Left renal pelvis (tissue), 4 donors: ENCODE data around the gene GPSM3. TPM values are rescaled to one million over a fixed set of nuclear protein-coding genes. Genes with fewer than 3 reads are reported as not detected.
"Not testable (repeated sequence)": the region's sequence is repeated elsewhere in the genome, so short reads cannot be mapped to it uniquely, and the experiment has no call there.

Experiments
- DNase-seq, 4 donors: peaks; one replicate each; pipeline ENCODE4 v3.0.0-alpha.2; 2013; ENCODE audit warnings: low read depth in 4 of 4, low spot score in 3 of 4
- polyA plus RNA-seq, 4 donors: library from polyadenylated mRNA; unstranded; fragments of 120-200 nt; gene quantifications; one replicate each; pipeline ENCODE4 v1.2.1, GENCODE V29; 2013; ENCODE audit not compliant: insufficient read length in 4 of 4

Gene GPSM3
- polyA plus RNA-seq, 4 donors, result 8.0 to 13.3 (median 8.8) TPM

DNA sequence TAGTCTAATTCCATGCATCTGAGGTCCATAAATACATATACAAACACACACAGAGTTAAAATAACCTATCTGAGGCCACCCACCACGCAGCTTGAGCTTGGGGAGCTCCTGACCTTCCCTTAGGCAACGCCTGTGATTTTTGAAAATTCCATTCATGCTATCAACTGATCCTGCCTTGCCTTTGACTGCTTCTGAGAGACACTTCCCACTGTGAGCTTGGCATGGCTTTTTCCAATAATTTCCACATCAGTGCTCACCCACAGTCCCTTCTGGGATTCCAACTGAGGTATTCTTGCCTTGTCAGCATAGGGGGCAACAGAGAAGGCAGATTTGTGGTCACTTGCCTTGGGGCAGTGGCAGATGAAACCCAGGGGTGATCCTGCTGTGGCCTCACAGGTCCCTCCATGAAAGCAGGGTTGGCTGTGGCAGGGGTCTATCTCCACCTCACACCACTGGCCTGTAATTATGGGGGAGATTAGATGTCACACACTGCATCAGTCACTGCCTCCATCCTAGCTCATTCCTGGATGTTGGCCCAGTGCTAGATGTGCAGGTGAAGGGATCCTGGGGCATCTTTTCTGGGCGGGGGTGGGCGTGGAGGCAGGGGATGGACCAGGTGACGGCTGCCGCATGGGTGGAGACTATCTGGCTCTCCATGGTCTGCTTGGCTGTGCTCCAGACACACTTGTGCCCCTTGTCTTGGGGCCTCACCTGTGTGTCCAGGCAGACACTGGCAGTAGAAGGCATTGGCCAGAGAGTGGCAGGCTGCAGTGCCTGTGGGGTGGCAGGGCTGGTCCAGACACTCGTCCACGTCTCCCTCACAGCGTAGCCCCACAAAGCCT is 11.2 kb upstream of the GPSM3 start:
- DNase-seq, result no peak

DNA sequence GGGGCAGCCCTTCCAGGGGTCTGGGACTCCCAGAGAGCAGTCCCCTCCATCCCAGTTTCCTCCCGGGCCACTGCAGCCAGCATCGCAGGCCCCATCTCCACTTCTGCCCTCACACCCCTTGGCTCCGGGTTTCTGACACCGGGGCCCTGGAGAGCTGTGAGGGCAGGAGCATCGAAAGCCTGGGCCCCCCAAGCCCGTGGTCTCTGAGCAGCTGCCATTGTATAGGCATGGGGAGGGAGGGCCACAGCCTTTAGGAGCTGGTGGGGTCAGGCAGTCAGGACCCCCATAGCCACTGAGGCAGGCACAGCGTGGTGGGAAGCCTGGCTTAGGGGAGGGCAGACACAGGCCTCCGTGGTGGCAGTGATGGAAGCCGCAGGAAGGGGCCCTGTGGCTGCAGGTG is 9.7 kb upstream of the GPSM3 start:
- DNase-seq, result no peak

DNA sequence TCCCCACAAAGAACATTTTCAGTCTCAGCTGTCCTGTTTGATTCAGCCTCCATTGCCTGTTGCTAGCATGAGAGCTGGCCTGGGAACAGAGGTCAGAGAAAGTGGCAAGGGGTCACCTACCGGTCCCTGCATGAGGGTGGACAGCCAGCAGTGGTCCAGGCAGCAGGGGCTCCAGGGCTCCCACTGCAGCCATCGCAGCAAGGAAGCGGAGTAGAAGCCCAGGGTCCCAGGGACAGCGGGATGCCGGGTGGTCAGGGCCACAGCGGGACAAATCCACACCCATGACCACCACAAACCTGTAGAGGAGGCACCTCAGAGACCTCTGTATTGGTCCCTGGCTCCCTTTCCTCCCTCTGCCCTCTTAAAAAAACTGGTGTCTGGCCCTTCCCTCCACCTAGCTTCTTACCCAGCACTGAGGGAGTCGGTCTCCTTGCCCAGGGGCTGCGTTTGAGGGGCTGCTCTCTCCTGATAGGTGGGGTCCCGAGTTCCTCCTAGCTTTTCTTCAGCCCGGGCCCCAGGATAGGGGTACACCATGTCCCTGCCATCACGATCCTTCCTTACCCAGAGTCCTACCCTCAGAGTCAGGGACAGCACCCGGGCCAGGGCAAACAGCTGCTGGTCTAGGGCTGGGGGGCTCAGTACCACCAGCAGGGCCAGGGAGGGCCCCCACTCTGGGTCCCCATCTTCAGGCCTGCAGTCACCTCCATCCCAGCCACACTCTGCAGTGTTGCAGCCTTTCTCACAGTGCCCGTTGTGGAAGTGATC is 8.4 kb upstream of the GPSM3 start:
- DNase-seq, result no peak

DNA sequence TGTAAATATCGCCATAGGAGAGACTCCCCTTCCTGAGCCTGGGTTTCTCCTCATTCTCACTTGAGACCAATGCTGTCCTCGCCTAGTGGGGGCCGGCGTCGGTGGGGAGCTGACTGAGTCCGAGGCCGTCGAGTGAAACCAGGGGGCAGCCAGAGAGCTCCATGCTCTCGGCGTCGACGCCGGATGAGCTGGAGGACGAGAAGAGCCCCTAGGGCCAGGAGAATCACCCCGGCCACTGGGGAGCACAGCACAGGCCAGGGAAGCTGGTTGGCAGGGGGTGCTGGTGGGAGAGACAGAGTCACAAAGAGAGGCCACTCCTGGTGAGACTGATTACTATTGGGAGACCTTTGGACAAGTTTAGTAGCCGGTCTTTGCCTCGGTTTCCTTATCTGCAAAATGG is 6.4 kb upstream of the GPSM3 start:
- no peak for DNase-seq

DNA sequence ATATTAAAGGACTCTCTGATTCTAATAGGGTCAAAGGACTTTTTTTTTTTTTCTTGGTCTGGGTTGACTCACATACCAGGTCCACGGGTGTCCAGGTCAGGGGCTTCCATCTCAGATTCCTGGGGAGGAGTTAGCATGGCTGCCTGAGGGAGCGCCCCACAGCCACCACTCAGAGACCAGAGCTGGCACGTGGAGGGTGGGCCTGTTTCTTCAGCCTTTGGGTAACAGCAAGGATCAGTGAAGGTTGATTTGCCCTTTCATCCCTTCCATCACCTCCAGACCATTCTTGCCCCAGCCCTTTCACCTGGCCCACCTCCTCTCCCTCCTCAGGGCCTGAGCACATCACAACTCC is 5.9 kb upstream of the GPSM3 start:
- no peak for DNase-seq

DNA sequence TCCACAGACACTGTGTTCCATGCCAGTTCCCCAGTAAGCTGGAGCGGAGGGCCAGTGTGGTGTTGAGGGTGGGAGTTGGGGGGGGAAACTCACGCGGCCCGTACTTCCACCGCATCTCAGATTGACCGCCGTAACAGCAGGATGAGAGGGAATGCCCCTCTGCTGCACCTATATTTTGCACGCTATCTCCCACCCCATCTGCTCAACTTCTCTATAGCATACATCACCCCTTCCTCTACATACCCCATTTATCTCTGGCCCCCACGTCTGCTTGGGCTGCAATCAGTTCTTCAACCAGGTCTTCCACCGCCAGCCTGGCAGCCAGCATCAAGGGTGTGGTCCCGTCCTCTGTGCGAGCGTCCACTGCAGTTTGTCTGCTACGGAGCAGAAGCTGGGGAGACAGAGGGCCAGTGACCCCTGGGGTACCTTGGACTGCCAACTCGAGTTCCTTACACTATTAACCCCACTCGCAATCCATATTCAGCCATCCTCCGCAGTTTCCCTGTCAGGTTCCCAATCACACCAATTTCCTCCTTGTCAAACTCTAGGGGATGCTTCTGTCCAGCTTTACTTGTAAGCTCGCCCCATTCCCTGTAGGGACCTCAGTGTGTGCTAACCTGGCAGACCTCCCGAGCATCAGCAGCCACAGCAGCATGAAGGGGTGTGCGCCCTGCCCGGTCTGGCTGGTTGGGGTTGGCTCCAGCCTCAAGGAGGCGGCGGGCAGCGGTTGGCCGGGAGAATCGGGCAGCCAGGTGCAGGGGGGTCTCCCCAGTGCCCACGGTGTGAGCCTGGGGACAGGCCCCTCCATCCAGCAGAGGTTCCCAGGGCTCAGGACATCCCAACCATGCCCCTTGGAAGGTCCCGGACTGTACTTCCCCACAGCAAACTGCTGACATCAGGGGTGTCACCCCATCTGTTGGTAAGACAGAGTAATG is 4.5 kb upstream of the GPSM3 start:
- DNase-seq, result no peak

DNA sequence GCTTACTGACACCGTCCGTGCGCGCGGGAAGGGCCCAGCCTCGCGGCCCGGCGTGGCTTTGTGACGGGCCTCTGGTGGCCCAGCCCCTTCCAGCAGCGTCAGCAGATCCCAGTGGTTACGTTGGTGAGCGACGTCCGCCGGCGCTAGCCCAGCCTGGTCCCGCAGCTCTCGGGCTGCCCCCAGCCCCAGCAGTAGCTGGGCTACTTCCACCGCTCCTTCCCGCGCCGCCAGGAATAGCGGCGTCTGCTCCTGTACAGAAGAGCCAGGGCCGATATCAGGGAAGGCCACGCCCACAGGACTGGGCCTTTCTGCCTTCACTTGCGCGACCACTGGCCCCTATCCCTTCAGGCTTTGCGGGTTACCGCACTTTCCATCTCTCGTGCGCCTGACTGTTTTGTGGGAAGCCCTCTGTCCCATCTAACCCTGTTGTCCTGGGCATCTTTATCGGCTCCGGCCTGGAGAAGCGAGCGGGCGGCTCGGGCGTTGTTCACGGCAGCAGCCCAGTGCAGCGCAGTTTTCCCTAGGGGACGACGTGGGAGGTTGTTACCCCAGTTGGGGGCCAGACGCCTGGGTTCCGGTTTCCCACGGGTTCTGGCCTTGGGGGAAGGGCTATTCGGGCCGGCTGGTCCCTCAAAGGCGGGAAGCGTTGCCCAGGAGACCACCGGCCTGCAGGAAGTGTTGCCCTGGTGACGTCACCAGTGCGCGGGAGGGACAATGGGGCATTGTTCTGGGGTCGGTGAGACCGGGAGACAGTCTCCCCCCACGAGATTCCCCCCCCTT is 3.6 kb upstream of the GPSM3 start:
- DNase-seq, result peak; percentile 83 to 88 (median 86)

DNA sequence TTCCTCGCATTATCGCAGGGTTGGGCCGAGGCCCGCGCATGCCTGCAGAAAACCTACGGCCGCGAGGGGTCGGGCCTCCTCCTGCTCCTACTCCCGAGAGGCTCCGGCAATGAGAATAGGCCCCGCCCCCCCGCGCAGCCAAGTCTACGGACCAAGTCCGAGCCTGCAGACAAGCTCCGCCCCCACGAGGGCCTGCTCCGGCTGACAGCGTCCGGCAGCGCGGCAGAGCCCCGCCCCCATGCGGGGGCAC is 3.1 kb upstream of the GPSM3 start:
- peak; percentile 99 for DNase-seq

DNA sequence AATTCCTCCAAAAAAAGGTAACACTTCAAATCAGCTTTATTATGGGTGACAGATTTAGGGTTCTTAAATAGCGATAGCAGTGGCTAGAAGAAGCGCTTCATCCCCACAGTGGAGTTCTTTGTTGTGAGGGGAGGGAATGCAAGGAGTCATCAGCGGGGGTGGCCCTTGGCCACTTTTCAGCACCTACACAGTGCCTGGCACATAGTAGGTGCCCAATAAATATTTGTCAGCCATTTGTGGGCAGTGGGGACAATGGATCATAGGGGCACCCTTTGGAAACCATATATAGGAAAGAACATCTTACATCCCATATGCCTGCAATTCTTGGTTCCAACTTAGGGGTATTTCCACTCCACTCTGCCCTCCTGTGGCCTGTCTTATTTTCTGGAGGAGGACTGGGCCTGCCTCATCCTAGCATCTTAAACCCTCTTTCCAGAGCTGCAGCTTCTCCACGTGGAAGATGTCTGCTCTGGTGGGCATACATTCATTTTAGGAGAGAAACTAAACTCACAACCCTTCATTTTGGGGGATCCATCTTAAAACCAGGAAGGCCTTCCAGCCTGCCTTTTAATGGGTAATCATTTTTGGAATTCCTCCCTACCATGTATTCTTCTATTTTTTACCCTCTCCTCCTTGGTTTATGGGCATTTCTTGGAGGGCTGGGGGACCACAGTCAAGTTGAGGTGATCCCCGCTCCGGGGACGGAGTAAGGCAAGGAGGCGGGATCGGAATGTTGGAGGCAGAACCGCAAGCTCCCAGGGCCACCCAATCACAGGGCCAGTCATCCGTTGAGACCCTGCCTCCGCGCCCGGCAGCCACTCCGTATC is 2.6 kb upstream of the GPSM3 start:
- no peak for DNase-seq

DNA sequence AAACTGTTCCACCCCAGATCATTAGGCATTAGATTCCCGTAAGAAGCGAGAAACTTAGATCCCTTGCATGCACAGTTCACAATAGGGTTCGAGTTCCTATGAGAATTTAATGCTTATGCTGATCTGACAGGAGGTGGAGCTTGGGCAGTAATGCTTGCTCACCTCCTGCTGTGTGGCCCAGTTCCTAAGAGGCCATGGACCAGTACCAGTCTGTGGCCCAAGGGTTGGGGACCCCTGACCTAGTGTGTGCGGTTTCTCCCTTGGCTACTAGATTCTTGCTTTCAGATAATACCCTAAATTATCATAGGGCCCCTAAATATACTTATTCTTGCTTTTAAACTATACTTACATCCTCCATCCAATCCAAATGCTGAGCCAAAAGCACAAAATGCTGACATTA is 1.9 kb upstream of the GPSM3 start:
- DNase-seq, result no peak

DNA sequence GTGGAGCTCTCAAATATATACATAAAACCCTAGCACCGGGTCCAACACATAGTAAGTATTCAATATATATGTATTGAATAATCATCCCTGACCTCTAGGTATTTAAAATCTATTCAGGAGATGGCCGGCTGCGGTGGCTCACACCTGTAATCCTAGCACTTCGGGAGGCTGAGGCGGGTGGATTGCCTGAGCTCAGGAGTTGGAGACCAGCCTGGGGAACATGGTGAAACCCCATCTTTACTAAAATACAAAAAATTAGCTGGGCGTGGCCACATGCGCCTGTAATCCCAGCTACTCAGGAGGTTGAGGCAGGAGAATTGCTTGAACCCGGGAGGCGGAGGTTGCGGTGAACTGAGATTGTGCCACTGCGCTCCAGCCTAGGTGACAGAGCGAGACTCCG is 653 bp upstream of the GPSM3 start:
- not testable (repeated sequence) for DNase-seq

DNA sequence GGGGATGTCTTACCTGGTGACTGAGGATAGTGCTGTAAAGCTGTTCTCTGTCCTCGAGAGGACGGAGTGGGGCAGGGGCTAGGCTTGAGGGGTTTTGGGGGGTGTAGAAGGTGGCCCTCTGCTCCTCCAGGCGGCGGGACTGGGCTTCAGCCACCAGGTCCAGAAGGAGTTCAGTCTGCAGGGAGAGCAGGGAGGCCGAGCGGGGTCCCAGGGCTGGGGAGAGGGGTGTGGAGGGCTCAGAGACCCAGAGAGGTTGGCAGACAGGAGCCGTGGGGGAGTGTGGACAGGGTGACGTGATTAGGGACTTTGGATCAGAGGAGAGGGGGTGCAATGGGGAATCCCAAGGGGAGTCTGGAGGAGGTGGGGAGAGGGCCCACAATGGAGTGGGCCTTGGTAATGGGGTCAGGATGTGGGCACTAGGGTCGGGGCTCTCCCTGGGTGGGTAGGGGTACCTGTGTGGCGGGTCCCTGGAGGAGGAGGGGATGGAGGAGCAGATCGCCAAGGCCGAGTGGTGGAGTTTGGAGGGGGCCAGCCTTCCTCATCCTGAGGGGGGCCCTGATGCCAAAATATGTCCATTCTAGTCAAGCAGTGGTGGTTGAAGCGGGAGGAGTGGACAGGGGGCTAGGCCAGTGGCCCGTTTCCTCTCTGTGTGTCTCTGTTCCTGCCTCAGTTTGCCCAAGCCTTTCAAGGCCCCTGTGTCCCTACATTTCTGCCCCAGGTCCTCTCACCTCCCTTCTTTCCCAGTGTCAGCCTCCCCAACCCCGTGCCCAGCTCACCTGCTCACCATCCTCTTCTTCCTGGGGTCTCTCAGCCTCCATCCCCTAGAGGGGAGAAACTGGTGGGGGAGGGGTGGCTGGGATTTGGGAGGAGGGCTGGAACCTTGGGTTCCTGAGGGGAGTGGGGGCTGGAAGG is 491 bp downstream of the GPSM3 start:
- DNase-seq, result no peak

DNA sequence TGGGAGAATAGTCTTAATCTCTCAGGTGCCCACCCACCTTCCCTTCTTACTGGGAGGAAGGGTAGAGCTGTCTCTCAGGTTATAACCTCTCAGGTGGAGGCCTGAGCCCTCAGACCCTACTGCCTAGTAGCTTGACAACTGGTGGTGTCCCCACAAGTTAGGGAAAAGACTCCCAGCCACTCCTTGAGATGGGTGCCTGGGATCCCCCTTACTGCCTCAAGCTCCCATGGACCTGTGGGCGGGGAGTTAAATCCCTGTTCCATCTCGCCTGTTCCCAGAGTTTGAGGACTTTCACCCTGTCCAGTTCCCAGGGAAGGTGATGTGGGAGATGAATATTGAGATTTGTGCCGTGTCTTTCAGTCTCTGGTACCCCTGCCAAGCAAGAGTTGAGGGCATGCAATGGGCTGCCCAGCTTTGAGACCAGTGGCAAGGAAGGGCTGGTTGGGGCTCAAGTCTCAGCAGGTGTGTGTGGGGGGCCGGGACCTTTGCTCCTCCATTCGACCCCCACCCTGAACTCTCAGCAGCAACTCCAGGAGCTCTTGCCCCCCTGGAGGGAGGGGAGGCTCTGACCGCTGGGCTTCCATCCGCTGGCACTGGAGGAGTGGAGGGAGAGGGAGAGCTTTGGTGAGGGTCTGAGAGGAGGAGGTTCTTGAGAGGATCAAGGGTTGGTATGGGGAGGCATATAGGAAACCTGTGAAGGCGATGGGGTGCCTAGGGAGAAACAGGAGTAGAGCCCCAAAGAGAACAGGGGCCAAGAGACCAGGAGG is 1.3 kb downstream of the GPSM3 start:
- no peak for DNase-seq

DNA sequence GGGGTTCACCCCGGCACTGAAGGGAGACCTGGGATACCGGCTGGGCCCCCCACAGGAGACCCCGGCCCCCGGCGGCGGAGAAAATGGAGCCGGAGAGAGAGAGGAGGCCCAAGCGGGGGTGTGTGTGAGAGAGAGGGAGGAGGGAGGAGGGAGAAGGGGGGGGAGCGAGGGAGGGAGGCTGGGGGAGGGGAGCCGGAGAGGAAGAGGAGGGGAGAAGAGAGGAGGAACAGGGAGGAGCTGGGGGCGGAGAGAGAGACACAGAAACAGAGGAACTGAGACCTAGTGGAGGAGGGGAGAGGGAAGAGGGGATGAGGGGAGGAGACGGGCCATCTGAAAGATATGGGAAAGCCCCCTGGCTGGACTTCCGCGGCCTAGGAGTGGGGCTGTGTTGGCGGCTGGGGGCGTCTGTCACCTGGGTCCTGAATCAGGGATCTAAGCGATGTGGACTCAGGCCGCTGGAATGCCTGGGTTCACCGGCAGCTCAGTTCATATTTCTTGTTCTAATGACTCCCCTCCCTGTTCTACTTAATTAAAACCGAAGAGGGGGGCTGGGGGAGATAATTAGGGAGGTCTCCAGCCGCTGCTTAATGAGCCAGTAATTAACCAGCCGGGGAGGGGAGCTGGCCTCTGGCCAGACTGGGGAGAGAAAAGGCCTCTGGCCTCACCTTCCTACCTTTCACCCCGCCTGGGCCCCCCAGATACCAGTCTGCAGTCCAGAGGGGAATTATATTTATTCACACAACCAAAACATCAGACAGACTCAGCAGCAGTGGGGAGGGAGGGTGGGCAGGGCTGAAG is 2.2 kb downstream of the GPSM3 start, which contains the start of gene PBX2:
Gene PBX2 (minus strand): TSS at position 149 of the 798 bp plus-strand sequence. CDS start 287 bp downstream, outside the sequence.
- DNase-seq, result peak; percentile 87 to 93 (median 91)

DNA sequence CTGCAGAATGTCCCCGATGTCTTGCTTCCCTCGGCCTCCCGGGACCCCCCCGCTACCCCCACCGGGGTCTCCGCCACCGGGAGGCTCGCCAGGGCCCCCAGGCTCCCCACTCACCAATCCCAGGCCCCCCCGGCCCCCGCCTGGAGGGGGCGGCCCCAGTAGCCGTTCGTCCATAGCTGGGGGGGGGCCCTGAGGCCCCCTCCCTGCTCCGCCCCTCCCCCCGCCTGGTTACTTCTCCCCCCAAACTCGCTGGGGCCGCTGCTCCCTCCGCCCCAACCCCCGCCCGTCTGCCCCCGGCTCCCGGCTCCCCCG is 2.7 kb downstream of the GPSM3 start:
- no peak for DNase-seq

DNA sequence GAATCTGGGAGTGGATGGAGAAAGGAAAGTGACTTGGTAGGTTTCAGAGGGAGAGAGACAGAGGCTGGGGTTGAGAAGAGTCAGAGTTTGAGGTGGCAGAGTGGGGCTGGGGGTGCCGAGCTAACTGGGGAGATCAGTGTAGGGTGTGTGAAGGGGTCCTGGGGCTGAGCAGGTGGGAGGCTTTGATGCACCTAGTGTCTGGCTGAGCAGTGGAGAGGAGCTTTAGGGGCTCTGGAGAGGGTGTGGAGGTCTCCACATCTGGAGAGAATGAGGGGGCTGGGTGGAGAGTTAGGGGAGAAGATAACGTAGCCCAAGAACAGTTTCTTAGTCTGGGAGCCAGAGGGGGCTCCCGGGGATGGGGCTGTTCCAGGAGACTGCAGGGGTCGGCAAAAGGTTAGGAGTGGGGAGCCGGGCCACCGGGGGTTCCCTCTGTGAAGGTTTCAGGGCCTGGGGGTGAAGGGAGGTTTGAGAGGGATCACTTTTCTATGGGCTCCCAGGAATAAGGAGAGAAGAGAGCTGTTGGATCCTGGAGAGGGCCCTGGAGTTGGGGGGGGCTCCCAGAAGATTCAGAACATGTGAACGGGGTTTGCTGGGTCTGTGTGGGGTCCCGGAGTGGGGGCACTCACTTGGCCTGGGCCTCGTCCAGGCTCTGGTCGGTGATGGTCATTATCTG is 3.2 kb downstream of the GPSM3 start:
- no peak for DNase-seq
